NCI-H82 treated with DMSO at 0.1 percent for 48 hours (cell line): ENCODE data around the gene GPATCH3.
"Not testable (repeated sequence)": the region's sequence is repeated elsewhere in the genome, so short reads cannot be mapped to it uniquely, and the experiment has no call there.

ENCODE experiments used
- DNase-seq: peaks from one replicate; lab custom pipeline; 2025; ENCODE audit not compliant: unreplicated experiment; lab: John Stamatoyannopoulos, UW

Gene GPATCH3

DNA sequence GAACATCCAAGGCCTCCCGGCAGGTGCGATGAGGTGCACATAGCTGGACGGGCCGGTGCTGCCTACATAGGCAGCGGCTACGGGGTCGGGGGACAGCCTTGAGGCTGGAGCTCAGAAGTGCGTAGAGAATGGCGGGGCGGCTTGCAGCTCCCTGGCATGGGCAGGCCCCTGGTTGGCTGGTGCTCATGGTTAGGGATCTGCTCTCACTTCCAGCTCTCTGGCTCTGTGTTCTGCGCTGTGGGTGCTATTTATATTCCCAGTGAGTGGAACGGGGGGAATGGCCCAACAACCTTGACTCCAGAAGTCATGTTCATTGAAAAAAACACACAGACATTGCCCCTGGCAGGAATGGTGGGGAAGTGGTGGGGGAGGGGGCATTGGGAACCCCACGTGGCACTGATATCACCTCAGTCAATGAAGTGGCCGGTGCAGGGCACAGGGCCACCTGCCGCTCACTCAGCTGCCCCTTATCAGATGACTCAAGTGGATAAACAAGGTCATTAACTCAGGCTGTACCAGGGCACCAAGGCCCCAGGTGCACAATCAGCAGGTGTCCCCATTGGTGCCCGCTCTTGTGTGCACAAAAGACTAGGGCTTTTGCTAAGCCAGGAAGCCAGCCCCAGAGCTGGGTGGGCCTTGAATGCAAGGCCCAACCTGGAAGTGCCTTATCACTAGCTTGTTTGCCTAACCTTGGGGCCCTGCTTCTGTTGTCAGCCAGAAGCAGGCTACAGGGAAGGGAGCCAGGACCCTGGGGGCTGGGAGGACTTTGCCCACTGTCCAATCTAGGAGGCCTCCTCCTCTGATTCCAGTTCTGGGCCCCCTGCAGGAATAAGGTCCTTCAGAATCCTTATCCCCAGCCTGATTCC is 13.7 kb upstream of the GPATCH3 start, which contains the start of gene NR0B2:
NR0B2 (minus strand) TSS at position 222 of the 866 bp plus-strand sequence; CDS start at position 187, 35 bp downstream.
- no peak for DNase-seq

GRCh38 chr1:26913389-26913753 is 13.1 kb upstream of the GPATCH3 start:
- no peak for DNase-seq

GRCh38 chr1:26912147-26912490 is 11.9 kb upstream of the GPATCH3 start:
- DNase-seq = no peak

DNA sequence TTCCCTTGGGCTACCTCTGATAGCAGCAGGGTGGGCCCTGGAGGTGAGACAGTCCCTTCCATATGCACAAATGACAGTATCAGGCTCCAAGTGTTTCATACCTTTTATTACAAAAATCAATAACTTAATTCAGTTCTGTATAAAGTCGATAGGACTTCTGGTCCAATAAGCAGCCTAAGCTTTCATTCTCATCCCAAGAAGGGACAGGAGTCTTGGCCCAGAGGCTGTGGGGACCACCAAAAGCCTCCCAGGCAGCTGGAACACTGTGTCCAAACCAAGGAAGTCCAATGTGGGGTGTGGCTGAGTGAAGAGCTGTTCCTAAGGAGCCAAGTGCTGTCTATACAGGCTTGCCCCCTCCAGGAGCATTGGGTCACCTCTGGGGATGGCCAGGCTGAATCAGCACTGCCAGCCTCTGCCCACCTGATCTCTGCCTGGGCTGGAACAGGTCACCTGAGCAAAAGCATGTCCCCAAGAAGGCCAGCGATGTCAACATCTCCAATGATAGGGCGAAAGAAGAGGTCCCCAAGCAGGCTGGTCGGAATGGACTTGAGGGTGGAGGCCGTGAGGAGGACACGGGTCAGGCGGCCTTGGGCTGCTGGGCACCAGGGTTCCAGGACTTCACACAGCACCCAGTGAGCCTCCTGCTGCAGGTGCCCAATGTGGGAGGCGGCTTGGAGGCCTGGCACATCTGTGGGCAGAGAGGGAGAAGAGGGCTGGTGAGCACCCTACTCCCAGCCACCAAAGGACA is 11.3 kb upstream of the GPATCH3 start:
- no peak for DNase-seq

DNA sequence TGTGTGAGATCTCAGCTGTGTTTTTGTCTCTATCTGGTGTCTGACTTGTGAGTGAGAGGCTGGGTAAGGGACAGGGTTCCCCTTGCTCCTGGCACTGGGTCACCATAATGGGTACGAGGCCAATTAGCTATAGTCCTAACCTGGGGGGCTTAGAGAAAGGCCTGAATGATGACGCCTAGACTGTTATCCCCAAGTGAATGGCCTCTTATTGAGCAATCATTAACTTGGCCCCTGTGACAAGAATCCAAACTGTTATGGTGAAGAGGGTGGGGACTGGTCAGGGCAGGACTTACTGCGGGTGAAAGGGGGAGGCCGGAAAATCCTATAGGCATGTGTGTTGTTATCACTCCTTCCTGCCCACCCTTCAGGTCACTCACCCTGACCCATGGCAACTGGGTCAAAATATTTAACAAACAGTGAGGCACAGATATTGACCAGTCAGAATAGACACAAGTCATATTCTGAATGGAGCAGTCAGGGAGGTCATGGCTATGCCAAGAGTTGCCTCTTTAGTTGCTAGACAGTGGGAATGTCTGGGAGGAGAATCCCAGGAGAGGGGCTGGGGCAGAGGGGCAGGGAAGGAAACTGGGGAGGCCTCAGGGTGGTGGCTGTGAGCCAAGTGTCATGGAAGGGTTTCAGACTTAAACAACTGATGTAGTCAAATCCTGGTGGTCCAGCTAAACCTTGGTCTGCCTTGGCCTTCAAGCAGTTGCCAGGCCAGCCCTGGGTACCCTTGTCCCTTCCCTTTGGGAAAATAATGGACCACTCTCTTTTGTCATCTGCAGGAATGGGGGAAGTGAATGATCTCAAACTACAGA is 10.3 kb upstream of the GPATCH3 start:
- DNase-seq = no peak

GRCh38 chr1:26909951-26910342 is 9.7 kb upstream of the GPATCH3 start:
- no peak for DNase-seq

GRCh38 chr1:26907071-26907917 is 7.0 kb upstream of the GPATCH3 start:
- no peak for DNase-seq

- no peak for DNase-seq
These were observed 696 bp upstream of the GPATCH3 start for GRCh38 chr1:26900815-26901511.

DNA sequence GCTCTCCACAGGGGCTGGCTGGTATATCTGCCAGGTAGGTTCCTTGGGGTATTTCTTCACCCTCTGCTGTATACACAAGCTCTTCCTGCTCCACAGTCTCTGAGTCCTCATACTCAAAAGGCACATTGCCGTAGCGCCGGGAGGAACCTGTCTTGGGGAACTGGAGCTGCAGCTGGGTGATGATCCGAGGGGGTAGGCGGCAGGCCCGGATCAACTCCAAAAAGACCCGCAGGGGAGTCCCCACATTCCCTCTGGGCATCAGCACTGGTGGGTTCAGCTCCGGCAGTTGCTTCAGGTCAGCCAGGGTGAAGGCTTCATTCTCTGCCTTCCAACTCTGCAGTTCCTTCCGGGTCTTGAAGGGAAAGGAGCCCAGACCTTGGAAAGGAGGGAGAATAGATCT is 2.9 kb downstream of the GPATCH3 start:
- no peak for DNase-seq

GRCh38 chr1:26894263-26894662 is 6.0 kb downstream of the GPATCH3 start:
- no peak for DNase-seq

DNA sequence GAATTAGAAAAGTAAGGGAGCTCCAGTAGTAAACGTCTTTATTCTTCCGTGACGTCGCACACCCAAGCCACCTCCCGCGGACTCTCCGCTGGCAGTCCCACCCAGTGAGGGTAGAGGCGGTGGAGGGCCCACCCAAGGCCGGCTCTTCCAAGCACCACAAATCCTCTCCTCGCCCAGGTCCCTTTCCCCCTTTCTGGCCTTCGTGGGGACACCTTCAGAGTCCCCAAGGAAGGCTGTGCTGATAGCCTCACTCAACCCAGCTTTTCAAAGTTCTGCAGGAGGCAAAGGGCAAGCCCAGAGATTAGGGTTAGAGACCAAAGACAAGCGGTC is 9.8 kb downstream of the GPATCH3 start:
- no peak for DNase-seq

DNA sequence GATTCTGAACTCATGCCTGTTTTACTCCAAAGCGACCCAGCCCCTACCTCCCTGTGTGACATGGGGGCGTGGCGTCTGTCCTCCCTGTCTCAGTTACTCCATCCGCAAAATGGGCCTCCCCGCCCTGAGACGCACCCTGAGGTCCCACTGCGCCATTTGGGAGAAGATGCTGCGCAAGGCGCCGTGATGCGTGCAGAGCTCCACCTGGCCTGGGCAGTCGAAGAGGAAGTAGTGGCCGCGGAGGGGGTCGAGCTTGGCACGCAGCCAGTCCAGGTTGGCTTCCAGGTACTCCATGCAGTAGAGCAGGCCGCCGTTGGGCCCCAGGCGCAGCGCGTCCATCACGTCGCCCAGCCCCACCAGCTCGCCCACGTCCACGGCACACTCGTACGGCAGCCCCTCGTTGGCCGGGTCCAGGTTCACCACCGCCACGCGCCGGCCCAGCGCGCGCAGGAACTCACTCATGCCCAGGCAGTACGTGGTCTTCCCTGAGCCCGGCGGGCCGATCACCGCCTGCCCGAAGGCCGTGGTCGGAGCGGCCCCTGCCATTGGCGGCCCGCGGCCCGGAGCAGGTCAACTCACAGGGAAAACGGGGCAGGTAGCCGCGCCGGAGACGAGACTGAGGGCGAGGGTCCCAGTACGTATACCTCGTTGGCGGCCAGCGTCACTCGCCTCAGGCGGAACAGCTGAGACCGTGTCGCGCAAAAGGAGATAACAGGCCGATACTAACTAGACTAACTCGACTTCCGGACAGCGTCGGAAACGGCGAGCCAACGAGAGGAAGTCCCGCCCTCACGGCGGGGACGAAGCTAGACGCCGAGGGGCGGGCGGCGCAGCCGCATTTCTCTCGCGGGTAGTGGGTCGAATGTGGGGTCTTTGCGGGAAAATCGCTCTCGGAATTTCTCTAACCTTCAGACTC is 10.5 kb downstream of the GPATCH3 start, which contains the start of gene GPN2:
GPN2 (minus strand) TSS at position 733 of the 916 bp plus-strand sequence; CDS start at position 546, 187 bp downstream.
- no peak for DNase-seq

GRCh38 chr1:26888231-26888630 is 12.0 kb downstream of the GPATCH3 start:
- DNase-seq = no peak

GRCh38 chr1:26887125-26887524 is 13.1 kb downstream of the GPATCH3 start:
- DNase-seq = no peak

DNA sequence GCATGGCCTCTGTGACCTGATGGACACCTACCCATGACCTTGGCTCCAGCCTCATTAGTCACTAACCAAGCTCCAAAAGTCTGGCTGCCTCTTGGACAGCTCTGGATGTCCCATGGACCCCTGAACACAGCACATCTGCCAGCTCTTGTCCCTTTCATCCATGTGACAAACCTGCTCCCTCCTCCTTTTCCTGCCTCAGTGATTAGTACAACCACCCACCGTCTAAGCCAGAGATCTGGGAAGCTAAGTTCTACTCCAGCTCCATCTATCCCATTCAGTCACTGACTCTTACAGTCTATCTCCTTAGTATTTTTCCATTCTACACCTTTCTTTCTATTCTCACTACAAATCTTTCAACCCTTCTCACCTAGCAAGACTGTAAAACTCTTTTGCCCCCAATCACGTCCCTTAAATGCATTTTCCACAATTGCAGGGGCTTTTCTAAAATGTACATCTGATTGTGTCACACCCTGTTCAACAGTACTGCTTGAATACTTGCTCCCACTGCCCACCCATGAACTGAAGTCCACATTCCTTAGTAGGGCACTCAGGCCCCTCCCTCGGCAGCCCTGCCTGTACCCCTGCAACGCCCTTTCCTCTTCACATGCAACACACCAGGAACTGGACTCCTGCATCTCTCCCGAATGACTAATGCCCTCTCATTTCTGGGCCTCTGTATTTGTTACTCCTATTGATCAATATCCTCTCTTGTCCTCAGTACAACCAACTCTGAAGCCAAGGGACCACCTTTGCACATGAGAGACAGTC is 17.4 kb downstream of the GPATCH3 start:
- DNase-seq = no peak

- not testable (repeated sequence) for DNase-seq
These were observed 18.7 kb downstream of the GPATCH3 start for GRCh38 chr1:26881611-26882010.

DNA sequence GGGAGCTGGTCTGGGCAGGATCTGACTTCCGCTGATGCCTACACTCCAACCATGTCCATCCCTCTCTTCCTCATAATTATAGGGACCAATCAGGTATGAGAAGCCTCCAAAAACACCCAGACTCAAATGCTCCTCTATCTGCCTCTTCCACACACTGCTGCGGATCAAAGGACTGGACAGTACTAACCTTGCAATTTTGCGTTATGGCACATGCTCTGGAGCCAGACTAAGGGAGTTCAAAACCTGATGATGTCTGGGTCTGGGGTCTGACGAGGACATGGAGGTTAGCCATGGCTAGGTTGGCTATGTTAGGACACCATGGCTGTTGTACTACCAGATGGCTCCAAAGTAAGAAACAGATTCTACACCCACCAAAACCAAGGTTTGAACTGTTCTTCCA is 20.5 kb downstream of the GPATCH3 start:
- no peak for DNase-seq

- no peak for DNase-seq
These were observed 22.9 kb downstream of the GPATCH3 start for GRCh38 chr1:26877326-26877725.
